Brain microvascular endothelial cell (primary cell): Measurements from ENCODE around the gene FIGN.

Source experiments
- DNase-seq: peaks from one replicate; pipeline ENCODE4 v3.0.0-alpha.2; 2020
- H3K27ac ChIP-seq: fragments of 250-450 bp; sonication (Bioruptor Pico); 2 replicates; pipeline ENCODE4 v1.5.1; 2020; ENCODE audit warnings: mild to moderate bottlenecking, moderate library complexity
- H3K27me3 ChIP-seq: fragments of 250-450 bp; sonication (Bioruptor Pico); replicated peaks from 2 replicates; pipeline ENCODE4 v1.5.1; 2020; ENCODE audit warnings: mild to moderate bottlenecking
- H3K36me3 ChIP-seq: fragments of 250-450 bp; sonication (Bioruptor Pico); replicated peaks from 2 replicates; pipeline ENCODE4 v1.5.1; 2020; ENCODE audit warnings: mild to moderate bottlenecking
- H3K4me3 ChIP-seq: 2 replicates; pipeline ENCODE4 v1.5.1; 2011; ENCODE audit warnings: low read depth, mild to moderate bottlenecking, control low read depth, low read length, moderate library complexity
- CTCF ChIP-seq: IDR thresholded peaks from 2 replicates; pipeline ENCODE4 v1.5.1; 2011; ENCODE audit warnings: low read depth, mild to moderate bottlenecking, moderate library complexity, low read length, control low read depth, inconsistent platforms; ENCODE audit errors: missing control alignments
- in situ Hi-C: cut with HindIII; loops from 2 replicates; pipeline ENCODE4 v1.10.0; 2017; ENCODE audit warnings: low sequenced_read_pairs, low pct_ligation_motif_present

The FIGN gene

GRCh38 chr2:163556511-163556910, 179.3 kb downstream of the FIGN start:
- H3K36me3 ChIP-seq, result no peaks in the 10 kb centered on the region
- no peak overlapping the region for H3K4me3 ChIP-seq
- peak overlapping the region; percentile 12 for H3K27ac ChIP-seq
- in situ Hi-C loops, result no loop called here
- DNase-seq, result peak; percentile 47
- no peak for TF ChIP-seq CTCF
- H3K27me3 ChIP-seq, result no peaks in the 10 kb centered on the region

- no peak for TF ChIP-seq CTCF
- in situ Hi-C loops, result no loop called here
- no peak overlapping the region for H3K4me3 ChIP-seq
- DNase-seq, result peak; percentile 45
- H3K36me3 ChIP-seq, result no peaks in the 10 kb centered on the region
- no peaks in the 10 kb centered on the region for H3K27me3 ChIP-seq
- peak overlapping the region; percentile 6 for H3K27ac ChIP-seq
Measured at GRCh38 chr2:163554864-163555263, 180.9 kb downstream of the FIGN start.

- no peak for TF ChIP-seq CTCF
- in situ Hi-C loops, result no loop called here
- Histone ChIP-seq H3K4me3 (no peak overlapping the region), H3K27me3 (no peaks in the 10 kb centered on the region), H3K36me3 (no peaks in the 10 kb centered on the region), H3K27ac (no peak overlapping the region)
- DNase-seq, result no peak
Measured at GRCh38 chr2:163553601-163554000, 182.2 kb downstream of the FIGN start.

GRCh38 chr2:163552758-163553157, 183.1 kb downstream of the FIGN start:
- in situ Hi-C loops, result no loop called here
- Histone ChIP-seq H3K4me3 (no peak overlapping the region), H3K27me3 (no peaks in the 10 kb centered on the region), H3K36me3 (no peaks in the 10 kb centered on the region), H3K27ac (no peak overlapping the region)
- DNase-seq, result no peak
- peak; percentile 21 for TF ChIP-seq CTCF

GRCh38 chr2:163551616-163552373, 184.0 kb downstream of the FIGN start:
- in situ Hi-C loops, result no loop called here

More at GRCh38 chr2:163551616-163552373, 184.0 kb downstream of the FIGN start:
- DNase-seq, result peak; percentile 54
- Histone ChIP-seq H3K36me3 (no peaks in the 10 kb centered on the region), H3K27ac (no peak overlapping the region), H3K4me3 (no peak overlapping the region), H3K27me3 (no peaks in the 10 kb centered on the region)
- no peak for TF ChIP-seq CTCF
